ENCODE data around the gene PARVG. TPM values are rescaled to one million over a fixed set of nuclear protein-coding genes. Genes with fewer than 3 reads are reported as not detected.
A peak's percentile ranks its signal among the peaks of the same experiment; 100 is the strongest.

PARVG gene
- polyA plus RNA-seq, 2 of the 4 experiments (the other 2 are of a cell fraction) = not detected

GRCh38 chr22:44224166-44224565, 43.4 kb downstream of the PARVG start:
- CTCF ChIA-PET = no interaction called here
- 8% methylated on average over 12 of the region's 12 CpGs for WGBS (ENCODE audit: missing lambda C conversion rate)
- no peak overlapping the region; the same call in 2 of the 3 replicates for H3K4me2 ChIP-seq
- DNase-seq (ENCODE audit: low read depth in 1 of 2, low spot score in 1 of 2) (no peak), FAIRE-seq (no peak), ATAC-seq (no peak)
- POLR2A ChIA-PET = no interaction called here
- H3K9me3 ChIP-seq = peaks cover 11% of the 10 kb centered on the region; the same call in 2 of the 3 replicates
- H3K4me1 ChIP-seq = no peaks in the 10 kb centered on the region
- no peak overlapping the region for H3K4me3 ChIP-seq
- no peak overlapping the region for H3K27ac ChIP-seq
- no peak for TF ChIP-seq USF2 (IDR thresholded peaks at IDR 0.05)

- Histone ChIP-seq H3K4me3 (no peak overlapping the region), H3K9me3 (peaks cover 18% of the 10 kb centered on the region; the same call in 2 of the 3 replicates), H3K27ac (no peak overlapping the region), H3K4me1 (no peaks in the 10 kb centered on the region), H3K4me2 (no peak overlapping the region)
- POLR2A ChIA-PET = no interaction called here
- DNase-seq (ENCODE audit: low read depth in 1 of 2, low spot score in 1 of 2) (no peak), FAIRE-seq (no peak), ATAC-seq (no peak)
- TF ChIP-seq EHF (CRISPR knock-in tag; IDR thresholded peaks at IDR 0.05) (no peak), CEBPB (IDR thresholded peaks at IDR 0.05) (no peak), NFE2L2 (conservative IDR thresholded peaks at IDR 0.05; ENCODE audit: low read length) (no peak), MAFK (IDR thresholded peaks at IDR 0.05; ENCODE audit: partially characterized antibody) (no peak), PBX3 (IDR thresholded peaks at IDR 0.05) (no peak), ZNF302 (CRISPR knock-in tag; IDR thresholded peaks at IDR 0.05) (no peak), ELK1 (IDR thresholded peaks at IDR 0.05; ENCODE audit: low read depth, low read length) (no peak)
- CTCF ChIA-PET = no interaction called here
- 31% methylated on average over 11 of the region's 11 CpGs for WGBS (ENCODE audit: missing lambda C conversion rate)
These were observed 44.5 kb downstream of the PARVG start for GRCh38 chr22:44225091-44225689.

- 0 out of 6 replicates have a peak, but pooled peaks have one; percentile 34 to 54 for ATAC-seq
- Histone ChIP-seq H3K4me2 (no peak overlapping the region), H3K9me3 (peaks cover 18% of the 10 kb centered on the region; the same call in 2 of the 3 replicates), H3K27ac (no peak overlapping the region), H3K4me3 (no peak overlapping the region), H3K4me1 (no peaks in the 10 kb centered on the region)
- no peak for TF ChIP-seq NR3C1 (IDR thresholded peaks at IDR 0.05)
- no peak for TF ChIP-seq FOSB (CRISPR knock-in tag; IDR thresholded peaks at IDR 0.05)
- no peak for TF ChIP-seq HES2 (IDR thresholded peaks at IDR 0.05)
- no peak for TF ChIP-seq ELK1 (IDR thresholded peaks at IDR 0.05; ENCODE audit: low read depth, low read length)
- TF ChIP-seq E2F6 (IDR thresholded peaks at IDR 0.05; ENCODE audit: borderline replicate concordance, low read depth) = no peak
- TF ChIP-seq CEBPB (IDR thresholded peaks at IDR 0.05) = no peak
- no peak for TF ChIP-seq CBX8 (IDR thresholded peaks at IDR 0.05)
- TF ChIP-seq HOXA7 (CRISPR knock-in tag; IDR thresholded peaks at IDR 0.05) = no peak
- TF ChIP-seq EHMT2 (IDR thresholded peaks at IDR 0.05; ENCODE audit: low read depth) = no peak
- TF ChIP-seq KDM5A (IDR thresholded peaks at IDR 0.05) = no peak
- TF ChIP-seq HOXB5 (CRISPR knock-in tag; IDR thresholded peaks at IDR 0.05) = no peak
- no peak for TF ChIP-seq MAX (IDR thresholded peaks at IDR 0.05)
- TF ChIP-seq RNF2 (IDR thresholded peaks at IDR 0.05; ENCODE audit: borderline replicate concordance, low read depth) = no peak
- 7% methylated on average over 8 of the region's 8 CpGs for WGBS (ENCODE audit: missing lambda C conversion rate)
- ChIA-PET POLR2A (no interaction called here), CTCF (no interaction called here)
- no peak for DNase-seq (ENCODE audit: low read depth in 1 of 2, low spot score in 1 of 2)
- FAIRE-seq = no peak
These were observed 45.1 kb downstream of the PARVG start for GRCh38 chr22:44225812-44226211.

Measured in A549 (cell line).